Muscle layer of duodenum (tissue), 2 donors: ENCODE results near the gene FNBP1.

ENCODE experiments used
- H3K27ac ChIP-seq: one replicate; pipeline ENCODE4 v1.7.0; 2013; ENCODE audit warnings: mild to moderate bottlenecking, low read length
- H3K27me3 ChIP-seq: one replicate; pipeline ENCODE4 v1.7.0; 2013; ENCODE audit warnings: low read depth, mild to moderate bottlenecking, control low read depth, low read length
- H3K36me3 ChIP-seq, 2 donors: one replicate each; pipeline ENCODE4 v1.7.0; 2013; ENCODE audit warnings: low read length in 2 of 2, control low read depth in 1 of 2, mild to moderate bottlenecking in 1 of 2; ENCODE audit not compliant: insufficient read depth in 2 of 2, control insufficient read depth in 1 of 2
- H3K4me1 ChIP-seq, 2 donors: one replicate each; pipeline ENCODE4 v1.7.0; 2013; ENCODE audit warnings: low read length in 2 of 2, mild to moderate bottlenecking in 2 of 2, control low read depth in 1 of 2, moderate library complexity in 1 of 2; ENCODE audit not compliant: insufficient read depth in 2 of 2, control insufficient read depth in 1 of 2
- H3K4me3 ChIP-seq, 2 donors: one replicate each; pipeline ENCODE4 v1.7.0; 2013; ENCODE audit warnings: low read length in 2 of 2, low read depth in 1 of 2, mild to moderate bottlenecking in 1 of 2
- H3K9me3 ChIP-seq, 2 donors: one replicate each; pipeline ENCODE4 v1.7.0; 2013; ENCODE audit warnings: low read length in 2 of 2, control low read depth in 1 of 2, mild to moderate bottlenecking in 1 of 2; ENCODE audit not compliant: control insufficient read depth in 1 of 2
- donor health status: healthy.

FNBP1 gene

GRCh38 chr9:129908906-129909305 is 134.1 kb downstream of the FNBP1 start:
- H3K9me3 ChIP-seq = no peaks in the 10 kb centered on the region
- H3K27ac ChIP-seq = no peak overlapping the region
- no peaks in the 10 kb centered on the region for H3K4me1 ChIP-seq
- H3K27me3 ChIP-seq = no peaks in the 10 kb centered on the region
- no peak overlapping the region for H3K4me3 ChIP-seq
- H3K36me3 ChIP-seq = peaks cover 8 to 25% of the 10 kb centered on the region in 2 donors

- Histone ChIP-seq H3K36me3 (peaks cover 9 to 31% of the 10 kb centered on the region in 2 donors), H3K4me3 (no peak overlapping the region), H3K27me3 (no peaks in the 10 kb centered on the region), H3K9me3 (no peaks in the 10 kb centered on the region), H3K4me1 (no peaks in the 10 kb centered on the region), H3K27ac (no peak overlapping the region)
Measured at GRCh38 chr9:129907201-129907600, 135.8 kb downstream of the FNBP1 start.

- H3K27me3 ChIP-seq = no peaks in the 10 kb centered on the region
- peaks cover 13 to 38% of the 10 kb centered on the region in 2 donors for H3K36me3 ChIP-seq
- H3K4me3 ChIP-seq = no peak overlapping the region
- no peak overlapping the region for H3K27ac ChIP-seq
- no peaks in the 10 kb centered on the region for H3K4me1 ChIP-seq
- H3K9me3 ChIP-seq = no peaks in the 10 kb centered on the region
Measured at GRCh38 chr9:129906298-129906697, 136.7 kb downstream of the FNBP1 start.

- H3K36me3 ChIP-seq = peaks cover 23 to 51% of the 10 kb centered on the region in 2 donors
- no peaks in the 10 kb centered on the region for H3K27me3 ChIP-seq
- no peaks in the 10 kb centered on the region for H3K4me1 ChIP-seq
- no peak overlapping the region for H3K4me3 ChIP-seq
- H3K27ac ChIP-seq = no peak overlapping the region
- H3K9me3 ChIP-seq = no peaks in the 10 kb centered on the region
Measured at GRCh38 chr9:129904734-129905133, 138.3 kb downstream of the FNBP1 start.

GRCh38 chr9:129902740-129903134 is 140.3 kb downstream of the FNBP1 start:
- Histone ChIP-seq H3K4me1 (no peaks in the 10 kb centered on the region), H3K27me3 (no peaks in the 10 kb centered on the region), H3K9me3 (no peaks in the 10 kb centered on the region), H3K4me3 (no peak overlapping the region), H3K27ac (no peak overlapping the region), H3K36me3 (peaks cover 18 to 59% of the 10 kb centered on the region in 2 donors)

GRCh38 chr9:129901993-129902739 is 140.8 kb downstream of the FNBP1 start:
- Histone ChIP-seq H3K36me3 (peaks cover 18 to 58% of the 10 kb centered on the region in 2 donors), H3K27ac (no peak overlapping the region), H3K4me1 (no peaks in the 10 kb centered on the region), H3K9me3 (no peaks in the 10 kb centered on the region), H3K27me3 (no peaks in the 10 kb centered on the region), H3K4me3 (no peak overlapping the region)

- H3K27me3 ChIP-seq = no peaks in the 10 kb centered on the region
- no peaks in the 10 kb centered on the region for H3K9me3 ChIP-seq
- H3K27ac ChIP-seq = no peak overlapping the region
- no peaks in the 10 kb centered on the region for H3K4me1 ChIP-seq
- peaks cover 18 to 64% of the 10 kb centered on the region in 2 donors for H3K36me3 ChIP-seq
- H3K4me3 ChIP-seq = no peak overlapping the region
Measured at GRCh38 chr9:129900263-129901027, 142.5 kb downstream of the FNBP1 start.

GRCh38 chr9:129899620-129900019 is 143.4 kb downstream of the FNBP1 start:
- Histone ChIP-seq H3K4me3 (no peak overlapping the region), H3K27ac (no peak overlapping the region), H3K27me3 (no peaks in the 10 kb centered on the region), H3K9me3 (no peaks in the 10 kb centered on the region), H3K36me3 (peaks cover 18 to 64% of the 10 kb centered on the region in 2 donors), H3K4me1 (no peaks in the 10 kb centered on the region)

- Histone ChIP-seq H3K27ac (no peak overlapping the region), H3K4me3 (no peak overlapping the region), H3K36me3 (peaks cover 18 to 59% of the 10 kb centered on the region in 2 donors), H3K4me1 (no peaks in the 10 kb centered on the region), H3K27me3 (no peaks in the 10 kb centered on the region), H3K9me3 (no peaks in the 10 kb centered on the region)
Measured at GRCh38 chr9:129898185-129898584, 144.8 kb downstream of the FNBP1 start.

GRCh38 chr9:129897263-129897662 is 145.7 kb downstream of the FNBP1 start:
- Histone ChIP-seq H3K9me3 (no peaks in the 10 kb centered on the region), H3K4me3 (no peak overlapping the region), H3K36me3 (peaks cover 18 to 56% of the 10 kb centered on the region in 2 donors), H3K4me1 (peaks cover 0 to 3% of the 10 kb centered on the region in 2 donors), H3K27me3 (no peaks in the 10 kb centered on the region), H3K27ac (no peak overlapping the region)

GRCh38 chr9:129895376-129896268 is 147.4 kb downstream of the FNBP1 start:
- Histone ChIP-seq H3K27me3 (no peaks in the 10 kb centered on the region), H3K36me3 (peaks cover 12 to 44% of the 10 kb centered on the region in 2 donors), H3K27ac (no peak overlapping the region), H3K4me3 (no peak overlapping the region), H3K9me3 (no peaks in the 10 kb centered on the region), H3K4me1 (peaks cover 8 to 12% of the 10 kb centered on the region in 2 donors)
